ENCODE measurements around the gene MCM7.
"Not testable (repeated sequence)": the region's sequence is repeated elsewhere in the genome, so short reads cannot be mapped to it uniquely, and the experiment has no call there.

The MCM7 gene

GRCh38 chr7:100101016-100101862, at the start of gene MCM7, which contains the start of gene AP4M1:
Gene MCM7, minus strand, starts transcription at chr7:100101397. Its CDS starts 103 bp downstream, at chr7:100101294.
Gene AP4M1, plus strand, starts transcription at chr7:100101643. Its CDS starts 72 bp downstream, at chr7:100101715.
- in situ Hi-C loops (cut with MboI; ENCODE audit: low sequenced_read_pairs) = no loop called here

GRCh38 chr7:100148559-100149328, 47.5 kb upstream of the MCM7 start, which contains the start of gene LAMTOR4:
Gene LAMTOR4, plus strand, starts transcription at chr7:100148918. Its CDS starts 55 bp downstream, at chr7:100148973.
- in situ Hi-C loops (cut with MboI; ENCODE audit: low sequenced_read_pairs) = no loop called here

- in situ Hi-C loops (cut with MboI; ENCODE audit: low sequenced_read_pairs) = no loop called here
Measured at GRCh38 chr7:100148225-100148558, 47.0 kb upstream of the MCM7 start.

- in situ Hi-C loops (cut with MboI; ENCODE audit: low sequenced_read_pairs) = no loop called here
Measured at GRCh38 chr7:100147278-100147677, 46.1 kb upstream of the MCM7 start.

- in situ Hi-C loops (cut with MboI; ENCODE audit: low sequenced_read_pairs) = not testable (repeated sequence)
Measured at GRCh38 chr7:100146350-100146749, 45.2 kb upstream of the MCM7 start.

- in situ Hi-C loops (cut with MboI; ENCODE audit: low sequenced_read_pairs) = no loop called here
Measured at GRCh38 chr7:100142461-100142860, 41.3 kb upstream of the MCM7 start.

- in situ Hi-C loops (cut with MboI; ENCODE audit: low sequenced_read_pairs) = no loop called here
Measured at GRCh38 chr7:100141555-100141949, 40.4 kb upstream of the MCM7 start.

- in situ Hi-C loops (cut with MboI; ENCODE audit: low sequenced_read_pairs) = loop anchor here (5.0 kb wide), 1 partner anchor 64 kb away; no protein-coding TSS in a partner anchor
Measured at GRCh38 chr7:100137851-100138760, 36.9 kb upstream of the MCM7 start.

- in situ Hi-C loops (cut with MboI; ENCODE audit: low sequenced_read_pairs) = no loop called here
Measured at GRCh38 chr7:100132697-100133151, 31.5 kb upstream of the MCM7 start.

- in situ Hi-C loops (cut with MboI; ENCODE audit: low sequenced_read_pairs) = no loop called here
Measured at GRCh38 chr7:100132126-100132525, 30.9 kb upstream of the MCM7 start.

GRCh38 chr7:100130608-100131453, 29.6 kb upstream of the MCM7 start:
- in situ Hi-C loops (cut with MboI; ENCODE audit: low sequenced_read_pairs) = no loop called here

- in situ Hi-C loops (cut with MboI; ENCODE audit: low sequenced_read_pairs) = not testable (repeated sequence)
Measured at GRCh38 chr7:100130220-100130607, 29.0 kb upstream of the MCM7 start.

- in situ Hi-C loops (cut with MboI; ENCODE audit: low sequenced_read_pairs) = loop anchor here (5.0 kb wide), 1 partner anchor 136 kb away; no protein-coding TSS in a partner anchor
Measured at GRCh38 chr7:100128637-100128963, 27.4 kb upstream of the MCM7 start.

GRCh38 chr7:100127866-100128636, 26.9 kb upstream of the MCM7 start:
- in situ Hi-C loops (cut with MboI; ENCODE audit: low sequenced_read_pairs) = loop anchor here (5.0 kb wide), 1 partner anchor 136 kb away; no protein-coding TSS in a partner anchor

GRCh38 chr7:100126931-100127865, 26.0 kb upstream of the MCM7 start, which contains the start of gene MBLAC1:
Gene MBLAC1, plus strand, starts transcription at chr7:100126967. Its CDS starts 429 bp downstream, at chr7:100127396.
- in situ Hi-C loops (cut with MboI; ENCODE audit: low sequenced_read_pairs) = loop anchor here (5.0 kb wide), 1 partner anchor 135 kb away; no protein-coding TSS in a partner anchor

GRCh38 chr7:100126239-100126930, 25.2 kb upstream of the MCM7 start:
- in situ Hi-C loops (cut with MboI; ENCODE audit: low sequenced_read_pairs) = loop anchor here (5.0 kb wide), 1 partner anchor 134 kb away; no protein-coding TSS in a partner anchor

Measured in HL-60/S4 (cell line).